ENCODE data around the gene TMEM252. TPM values are rescaled to one million over a fixed set of nuclear protein-coding genes. Genes with fewer than 3 reads are reported as not detected.

The TMEM252 gene
- total RNA-seq, 1 donor from 2014 or later, result not detected

GRCh38 chr9:68577774-68578591, 37.3 kb upstream of the TMEM252 start:
- Histone ChIP-seq H3K27ac (replicated peaks) (no peak overlapping the region), H3K36me3 (no peaks in the 10 kb centered on the region), H3K27me3 (ENCODE audit: low read depth) (no peaks in the 10 kb centered on the region), H3K4me3 (no peak overlapping the region), H3K4me1 (no peaks in the 10 kb centered on the region), H3K9me3 (replicated peaks) (no peaks in the 10 kb centered on the region)
- intact Hi-C loops (cut with micrococcal nuclease), result no loop called here
- no peak for TF ChIP-seq CTCF (IDR thresholded peaks at IDR 0.05; ENCODE audit: borderline replicate concordance)
- no peak for DNase-seq

- DNase-seq, result no peak
- H3K27me3 ChIP-seq (ENCODE audit: low read depth), result no peaks in the 10 kb centered on the region
- no peaks in the 10 kb centered on the region for H3K4me1 ChIP-seq
- no peak overlapping the region for H3K4me3 ChIP-seq
- TF ChIP-seq CTCF (IDR thresholded peaks at IDR 0.05; ENCODE audit: borderline replicate concordance), result no peak
- intact Hi-C loops (cut with micrococcal nuclease), result no loop called here
- no peaks in the 10 kb centered on the region for H3K36me3 ChIP-seq
- no peaks in the 10 kb centered on the region for H3K9me3 ChIP-seq (replicated peaks)
- no peak overlapping the region for H3K27ac ChIP-seq (replicated peaks)
These were observed 35.1 kb upstream of the TMEM252 start for GRCh38 chr9:68575817-68576216.

GRCh38 chr9:68574150-68574549, 33.5 kb upstream of the TMEM252 start:
- H3K4me3 ChIP-seq, result no peak overlapping the region
- H3K4me1 ChIP-seq, result no peaks in the 10 kb centered on the region
- DNase-seq, result no peak
- TF ChIP-seq CTCF (IDR thresholded peaks at IDR 0.05; ENCODE audit: borderline replicate concordance), result peak; percentile 56
- H3K27me3 ChIP-seq (ENCODE audit: low read depth), result no peaks in the 10 kb centered on the region
- H3K27ac ChIP-seq (replicated peaks), result no peak overlapping the region
- H3K9me3 ChIP-seq (replicated peaks), result no peaks in the 10 kb centered on the region
- intact Hi-C loops (cut with micrococcal nuclease), result no loop called here
- no peaks in the 10 kb centered on the region for H3K36me3 ChIP-seq

GRCh38 chr9:68567565-68567964, 26.9 kb upstream of the TMEM252 start:
- intact Hi-C loops (cut with micrococcal nuclease), result no loop called here
- TF ChIP-seq CTCF (IDR thresholded peaks at IDR 0.05; ENCODE audit: borderline replicate concordance), result no peak
- DNase-seq, result no peak
- H3K27ac ChIP-seq (replicated peaks), result peak overlapping the region; percentile 58
- H3K4me1 ChIP-seq, result no peaks in the 10 kb centered on the region
- H3K9me3 ChIP-seq (replicated peaks), result no peaks in the 10 kb centered on the region
- H3K4me3 ChIP-seq, result no peak overlapping the region
- H3K27me3 ChIP-seq (ENCODE audit: low read depth), result no peaks in the 10 kb centered on the region
- no peaks in the 10 kb centered on the region for H3K36me3 ChIP-seq

DNA sequence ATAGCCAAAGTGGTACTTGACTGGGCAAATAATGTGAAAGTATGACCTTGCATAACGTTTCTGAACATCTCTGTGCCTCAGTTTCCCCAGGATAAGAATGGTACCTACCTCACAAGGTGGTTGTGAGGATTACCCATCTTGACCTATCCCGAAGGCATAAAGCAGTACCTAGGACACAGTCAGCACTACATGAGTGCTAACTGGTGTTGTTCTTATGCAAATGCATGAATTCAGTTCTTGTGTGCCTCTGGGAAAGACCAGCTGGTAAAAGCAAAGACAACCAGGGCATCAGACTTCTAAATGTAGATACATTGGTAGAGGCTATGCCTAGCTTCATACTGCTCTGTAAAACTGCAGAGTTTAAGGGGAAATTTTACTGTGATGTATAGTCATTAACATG, 21.8 kb upstream of the TMEM252 start:
- no peak for TF ChIP-seq CTCF (IDR thresholded peaks at IDR 0.05; ENCODE audit: borderline replicate concordance)
- DNase-seq, result no peak
- H3K9me3 ChIP-seq (replicated peaks), result no peaks in the 10 kb centered on the region
- no peaks in the 10 kb centered on the region for H3K36me3 ChIP-seq
- H3K27me3 ChIP-seq (ENCODE audit: low read depth), result no peaks in the 10 kb centered on the region
- peaks cover 22% of the 10 kb centered on the region for H3K4me1 ChIP-seq
- H3K27ac ChIP-seq (replicated peaks), result no peak overlapping the region
- intact Hi-C loops (cut with micrococcal nuclease), result no loop called here
- no peak overlapping the region for H3K4me3 ChIP-seq
